IMR-90 (cell line): Measurements from ENCODE around the gene AADACL3. TPM values are rescaled to one million over a fixed set of nuclear protein-coding genes. Genes with fewer than 3 reads are reported as not detected.

Source experiments
- ATAC-seq: fragments of 200-7000 bp; cut with Tn5 transposase; 2 replicates; pipeline ENCODE4 v1.9.1; 2020; ENCODE audit warnings: low read depth, mild to moderate bottlenecking, moderate library complexity
- BruUV-seq: library from RNA; stranded (reverse); fragments of 400-500 nt; replicated peaks from 2 replicates; lab custom pipeline; 2021; lab: Mats Ljungman, UMichigan
- CTCF ChIA-PET: fragments of 300-600 bp; formaldehyde crosslinking; extraction: SDS; loops from one replicate; lab custom pipeline; 2021; ENCODE audit warnings: antibody characterized with exemption; lab: Yijun Ruan, JAX
- POLR2A ChIA-PET: fragments of 300-600 bp; sonication (Branson Sonifier 250); formaldehyde crosslinking; loops from one replicate; lab custom pipeline; 2022; ENCODE audit warnings: antibody characterized with exemption; ENCODE audit not compliant: unreplicated experiment; lab: Charles Lee
- DNase-seq: peaks from one replicate; pipeline ENCODE4 v3.0.0; 2013
- H2AFZ ChIP-seq: replicated peaks from 2 replicates; pipeline ENCODE3; 2013; ENCODE audit warnings: low read length, mild to moderate bottlenecking; ENCODE audit not compliant: poor library complexity
- H2AK5ac ChIP-seq: 2 replicates; pipeline ENCODE4 v1.6.1; 2013; ENCODE audit warnings: low read depth, low read length, inconsistent platforms
- H2AK9ac ChIP-seq: replicated peaks from 2 replicates; pipeline ENCODE3; 2013; ENCODE audit warnings: mild to moderate bottlenecking, low read depth, low read length, moderate library complexity; ENCODE audit not compliant: poor library complexity
- H2BK120ac ChIP-seq: 2 replicates; pipeline ENCODE4 v1.6.1; 2013; ENCODE audit warnings: low read depth, low read length, inconsistent platforms
- H2BK15ac ChIP-seq: 3 replicates; pipeline ENCODE4 v1.6.1; 2013; ENCODE audit warnings: low read depth, low read length, inconsistent platforms
- H2BK20ac ChIP-seq: 2 replicates; pipeline ENCODE4 v1.6.1; 2013; ENCODE audit warnings: low read depth, mild to moderate bottlenecking, inconsistent platforms, low read length, moderate library complexity
- H2BK5ac ChIP-seq: 2 replicates; pipeline ENCODE4 v1.6.1; 2013; ENCODE audit warnings: mild to moderate bottlenecking, low read depth, low read length, inconsistent platforms; ENCODE audit not compliant: poor library complexity, severe bottlenecking
- H3K14ac ChIP-seq: replicated peaks from 2 replicates; pipeline ENCODE4 v1.6.1; 2013; ENCODE audit warnings: low read depth, low read length, inconsistent platforms
- H3K18ac ChIP-seq: 2 replicates; pipeline ENCODE4 v1.6.1; 2013; ENCODE audit warnings: low read depth, low read length, control low read depth
- H3K23ac ChIP-seq: 2 replicates; pipeline ENCODE4 v1.6.1; 2013; ENCODE audit warnings: low read depth, low read length, inconsistent platforms
- H3K27ac ChIP-seq: 2 replicates; pipeline ENCODE4 v1.5.1; 2013; ENCODE audit warnings: mild to moderate bottlenecking, control low read depth, low read length; ENCODE audit not compliant: insufficient read depth
- H3K27me3 ChIP-seq: 2 replicates; pipeline ENCODE4 v1.6.1; 2013; ENCODE audit warnings: low read length; ENCODE audit not compliant: control insufficient read depth, insufficient read depth
- H3K36me3 ChIP-seq: 2 replicates; pipeline ENCODE4 v1.6.1; 2013; ENCODE audit warnings: low read length, mixed read lengths; ENCODE audit not compliant: control insufficient read depth, insufficient read depth
- H3K4ac ChIP-seq: 2 replicates; pipeline ENCODE4 v1.6.1; 2013; ENCODE audit warnings: low read depth, low read length, inconsistent platforms
- H3K4me1 ChIP-seq: 2 replicates; pipeline ENCODE4 v1.6.1; 2013; ENCODE audit warnings: low read length, mixed read lengths; ENCODE audit not compliant: control insufficient read depth, insufficient read depth
- H3K4me2 ChIP-seq: 2 replicates; pipeline ENCODE4 v1.6.1; 2013; ENCODE audit warnings: low read depth, mild to moderate bottlenecking, control low read depth, low read length, moderate library complexity
- H3K4me3 ChIP-seq: 2 replicates; pipeline ENCODE4 v1.5.1; 2013; ENCODE audit warnings: low read depth, mild to moderate bottlenecking, control low read depth, low read length, moderate library complexity; ENCODE audit not compliant: insufficient read depth
- H3K56ac ChIP-seq: 2 replicates; pipeline ENCODE4 v1.6.1; 2013; ENCODE audit warnings: low read length, inconsistent platforms; ENCODE audit not compliant: insufficient read depth; ENCODE audit errors: extremely low read depth
- H3K79me1 ChIP-seq, 2 experiments: 2 replicates each; pipeline ENCODE4 v1.6.1; 2013; ENCODE audit warnings: low read length in 2 of 2, inconsistent platforms in 1 of 2, low read depth in 1 of 2
- H3K9ac ChIP-seq: 2 replicates; pipeline ENCODE4 v1.6.1; 2013; ENCODE audit warnings: low read depth, low read length, control low read depth
- H3K9me1 ChIP-seq: 2 replicates; pipeline ENCODE4 v1.6.1; 2013; ENCODE audit warnings: low read length, inconsistent platforms; ENCODE audit not compliant: insufficient read depth
- H3K9me3 ChIP-seq: 2 replicates; pipeline ENCODE4 v1.6.1; 2013; ENCODE audit warnings: low read length; ENCODE audit not compliant: control insufficient read depth, insufficient read depth
- H4K20me1 ChIP-seq: 2 replicates; pipeline ENCODE4 v1.6.1; 2013; ENCODE audit warnings: low read length, inconsistent platforms; ENCODE audit not compliant: insufficient read depth
- H4K5ac ChIP-seq: 2 replicates; pipeline ENCODE4 v1.6.1; 2013; ENCODE audit warnings: mild to moderate bottlenecking, low read depth, low read length, control low read depth
- H4K8ac ChIP-seq, 2 experiments: 2 replicates each; pipeline ENCODE4 v1.6.1; 2013; ENCODE audit warnings: low read depth in 2 of 2, low read length in 2 of 2, control low read depth in 1 of 2, inconsistent platforms in 1 of 2
- H4K91ac ChIP-seq: 2 replicates; pipeline ENCODE4 v1.6.1; 2013; ENCODE audit warnings: low read depth, low read length, inconsistent platforms; ENCODE audit not compliant: insufficient read depth
- BHLHE40 ChIP-seq: fragments of 150-350 bp; IDR thresholded peaks from 2 replicates; pipeline ENCODE4 v1.6.1; 2016; ENCODE audit warnings: mild to moderate bottlenecking, low read depth, low read length
- CEBPB ChIP-seq: IDR thresholded peaks from 2 replicates; pipeline ENCODE4 v1.6.1; 2012; ENCODE audit warnings: low read depth, low read length, improper control_type of control experiment
- CHD1 ChIP-seq: IDR thresholded peaks from 2 replicates; pipeline ENCODE4 v1.6.1; 2012; ENCODE audit warnings: low read depth, low read length, improper control_type of control experiment
- FOS ChIP-seq: fragments of 150-350 bp; IDR thresholded peaks from 2 replicates; pipeline ENCODE4 v1.6.1; 2016; ENCODE audit warnings: low read depth, low read length
- MAFK ChIP-seq: IDR thresholded peaks from 2 replicates; pipeline ENCODE4 v1.6.1; 2012; ENCODE audit warnings: low read depth, low read length, improper control_type of control experiment
- MAZ ChIP-seq: IDR thresholded peaks from 2 replicates; pipeline ENCODE4 v1.6.1; 2012; ENCODE audit warnings: low read depth, mild to moderate bottlenecking, low read length, improper control_type of control experiment, moderate library complexity, borderline replicate concordance
- MXI1 ChIP-seq: IDR thresholded peaks from 2 replicates; pipeline ENCODE4 v1.6.1; 2012; ENCODE audit warnings: low read depth, mild to moderate bottlenecking, low read length, moderate library complexity, borderline replicate concordance
- NFE2L2 ChIP-seq: fragments of 150-350 bp; IDR thresholded peaks from 2 replicates; pipeline ENCODE4 v1.6.1; 2016; ENCODE audit warnings: low read depth, mild to moderate bottlenecking, low read length
- POLR2A ChIP-seq: IDR thresholded peaks from 2 replicates; pipeline ENCODE4 v1.6.1; 2012; ENCODE audit warnings: mild to moderate bottlenecking, low read depth, low read length
- RAD21 ChIP-seq: IDR thresholded peaks from 2 replicates; pipeline ENCODE4 v1.6.1; 2012; ENCODE audit warnings: low read length, improper control_type of control experiment
- RCOR1 ChIP-seq: IDR thresholded peaks from 2 replicates; pipeline ENCODE4 v1.6.1; 2012; ENCODE audit warnings: mild to moderate bottlenecking, low read length, improper control_type of control experiment; ENCODE audit not compliant: insufficient replicate concordance
- RFX5 ChIP-seq: IDR thresholded peaks from 2 replicates; pipeline ENCODE4 v1.8.0; 2012; ENCODE audit warnings: low read depth, mild to moderate bottlenecking, low read length, moderate library complexity
- SMC3 ChIP-seq: fragments of 150-350 bp; IDR thresholded peaks from 2 replicates; pipeline ENCODE4 v1.6.1; 2016; ENCODE audit warnings: low read depth, mild to moderate bottlenecking, antibody characterized with exemption, low read length, moderate library complexity
- USF2 ChIP-seq: fragments of 150-350 bp; IDR thresholded peaks from 2 replicates; pipeline ENCODE4 v1.6.1; 2017; ENCODE audit warnings: mild to moderate bottlenecking, antibody characterized with exemption, low read length, low read depth
- WGBS, 2 experiments: methylation state at CpG; one replicate each; pipeline versions ENCODE4 v1.1.5 to v1.1.7; 2013; ENCODE audit warnings: missing lambda C conversion rate in 2 of 2; ENCODE audit not compliant: insufficient read length in 1 of 2; ENCODE audit errors: extremely low coverage in 2 of 2; 5-methylcytosine and 5-hydroxymethylcytosine counted together
- dilution Hi-C: fragments of 300-500 bp; cut with HindIII; formaldehyde crosslinking; loops from one replicate; pipeline ENCODE4 v1.14.3; 2018; ENCODE audit warnings: low sequenced_read_pairs; ENCODE audit not compliant: unreplicated experiment
- in situ Hi-C: fragments of 300-500 bp; cut with MboI; formaldehyde crosslinking; loops from 3 replicates; pipeline ENCODE4 v1.14.3; 2019; ENCODE audit warnings: low sequenced_read_pairs, inconsistent platforms, mixed read lengths
- intact Hi-C: fragments of 100-400 bp; cut with micrococcal nuclease; formaldehyde crosslinking; loops from 2 replicates; pipeline ENCODE4 v1.10.0; 2022
- polyA plus RNA-seq, 3 experiments: library from polyadenylated mRNA; depleted of rRNA; stranded (reverse); fragments of >200 nt; gene quantifications; 2 replicates each; pipeline ENCODE4 v1.2.3, GENCODE V29; 2012; ENCODE audit warnings: low replicate concordance in 1 of 3
- total RNA-seq: library from RNA; depleted of rRNA; stranded (reverse); fragments of >200 nt; gene quantifications from 2 replicates; pipeline ENCODE4 v1.2.3, GENCODE V29; 2012
- TF ChIP-seq, protein P1 (sequence below): conservative IDR thresholded peaks from 2 replicates; pipeline ENCODE4 v1.5.1; 2012; ENCODE audit warnings: mild to moderate bottlenecking, low read depth, low read length, improper control_type of control experiment
- TF ChIP-seq, protein P2 (sequence below): fragments of 150-350 bp; IDR thresholded peaks from 2 replicates; pipeline ENCODE4 v1.6.1; 2016; ENCODE audit warnings: low read depth, mild to moderate bottlenecking, low read length, moderate library complexity, borderline replicate concordance

Gene AADACL3
- total and polyA plus RNA-seq, 2 of the 4 experiments (the other 2 are of a cell fraction), result not detected

- dilution Hi-C loops, result no loop called here
- Histone ChIP-seq H3K56ac (no peak overlapping the region), H3K36me3 (no peaks in the 10 kb centered on the region), H4K5ac (no peak overlapping the region), H4K20me1 (no peaks in the 10 kb centered on the region), H3K79me1 (no peaks in the 10 kb centered on the region), H2AK5ac (no peak overlapping the region), H4K91ac (no peak overlapping the region), H3K18ac (no peak overlapping the region), H3K27me3 (no peaks in the 10 kb centered on the region), H2BK20ac (no peak overlapping the region), H2BK120ac (no peak overlapping the region), H3K27ac (no peak overlapping the region), H3K14ac (no peak overlapping the region), H3K4me1 (no peaks in the 10 kb centered on the region), H3K23ac (no peak overlapping the region), H3K4ac (no peak overlapping the region), H4K8ac (no peak overlapping the region), H3K9me1 (no peaks in the 10 kb centered on the region), H2BK5ac (no peak overlapping the region), H2BK15ac (no peak overlapping the region), H3K9ac (no peak overlapping the region), H3K9me3 (peaks cover 14% of the 10 kb centered on the region), H2AFZ (no peak overlapping the region), H3K4me3 (no peak overlapping the region), H3K4me2 (no peak overlapping the region), H2AK9ac (no peak overlapping the region)
- in situ Hi-C loops, result no loop called here
- DNase-seq (no peak), ATAC-seq (no peak)
- intact Hi-C loops, result no loop called here
- POLR2A ChIA-PET, result no interaction called here
- CTCF ChIA-PET, result no interaction called here
- no TSS peak for BruUV-seq
- no CpG with 5 or more reads among the region's 1 CpG for WGBS, 2 experiments
- TF ChIP-seq RCOR1 (no peak), BHLHE40 (no peak), CEBPB (no peak), SMC3 (no peak), RAD21 (no peak), USF2 (no peak), POLR2A (no peak), MXI1 (no peak), NFE2L2 (no peak), CHD1 (no peak), FOS (no peak), RFX5 (no peak), MAZ (no peak), MAFK (no peak)
- TF ChIP-seq, protein P1, sequence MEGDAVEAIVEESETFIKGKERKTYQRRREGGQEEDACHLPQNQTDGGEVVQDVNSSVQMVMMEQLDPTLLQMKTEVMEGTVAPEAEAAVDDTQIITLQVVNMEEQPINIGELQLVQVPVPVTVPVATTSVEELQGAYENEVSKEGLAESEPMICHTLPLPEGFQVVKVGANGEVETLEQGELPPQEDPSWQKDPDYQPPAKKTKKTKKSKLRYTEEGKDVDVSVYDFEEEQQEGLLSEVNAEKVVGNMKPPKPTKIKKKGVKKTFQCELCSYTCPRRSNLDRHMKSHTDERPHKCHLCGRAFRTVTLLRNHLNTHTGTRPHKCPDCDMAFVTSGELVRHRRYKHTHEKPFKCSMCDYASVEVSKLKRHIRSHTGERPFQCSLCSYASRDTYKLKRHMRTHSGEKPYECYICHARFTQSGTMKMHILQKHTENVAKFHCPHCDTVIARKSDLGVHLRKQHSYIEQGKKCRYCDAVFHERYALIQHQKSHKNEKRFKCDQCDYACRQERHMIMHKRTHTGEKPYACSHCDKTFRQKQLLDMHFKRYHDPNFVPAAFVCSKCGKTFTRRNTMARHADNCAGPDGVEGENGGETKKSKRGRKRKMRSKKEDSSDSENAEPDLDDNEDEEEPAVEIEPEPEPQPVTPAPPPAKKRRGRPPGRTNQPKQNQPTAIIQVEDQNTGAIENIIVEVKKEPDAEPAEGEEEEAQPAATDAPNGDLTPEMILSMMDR, result no peak
- TF ChIP-seq, protein P2, sequence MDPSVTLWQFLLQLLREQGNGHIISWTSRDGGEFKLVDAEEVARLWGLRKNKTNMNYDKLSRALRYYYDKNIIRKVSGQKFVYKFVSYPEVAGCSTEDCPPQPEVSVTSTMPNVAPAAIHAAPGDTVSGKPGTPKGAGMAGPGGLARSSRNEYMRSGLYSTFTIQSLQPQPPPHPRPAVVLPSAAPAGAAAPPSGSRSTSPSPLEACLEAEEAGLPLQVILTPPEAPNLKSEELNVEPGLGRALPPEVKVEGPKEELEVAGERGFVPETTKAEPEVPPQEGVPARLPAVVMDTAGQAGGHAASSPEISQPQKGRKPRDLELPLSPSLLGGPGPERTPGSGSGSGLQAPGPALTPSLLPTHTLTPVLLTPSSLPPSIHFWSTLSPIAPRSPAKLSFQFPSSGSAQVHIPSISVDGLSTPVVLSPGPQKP, result no peak
These were observed 14.2 kb downstream of the AADACL3 start for GRCh38 chr1:12730156-12730555.
